Liver (tissue), 9 donors: Measurements from ENCODE around the gene MS4A4E. TPM values are rescaled to one million over a fixed set of nuclear protein-coding genes. Genes with fewer than 3 reads are reported as not detected.
A peak's percentile ranks its signal among the peaks of the same experiment; 100 is the strongest.

Experiments used
- DNase-seq: peaks from one replicate; pipeline ENCODE4 v3.0.0-alpha.2; 2017; ENCODE audit warnings: low spot score
- H3K27ac ChIP-seq, 2 donors: one replicate each; pipeline ENCODE4 v1.7.0; 2013; ENCODE audit warnings: inconsistent platforms in 2 of 2, low read length in 2 of 2, control low read depth in 1 of 2, low read depth in 1 of 2, mild to moderate bottlenecking in 1 of 2
- H3K27me3 ChIP-seq, 4 donors: one replicate each; pipeline versions ENCODE4 v1.6.1 to v1.7.0; 2013; ENCODE audit warnings: low read length in 3 of 4, inconsistent platforms in 1 of 4, mild to moderate bottlenecking in 1 of 4, moderate library complexity in 1 of 4; ENCODE audit not compliant: control insufficient read depth in 4 of 4, insufficient read depth in 4 of 4
- H3K36me3 ChIP-seq, 4 donors: one replicate each; pipeline versions ENCODE4 v1.6.1 to v1.7.0; 2013; ENCODE audit warnings: low read length in 3 of 4, mild to moderate bottlenecking in 3 of 4, low read depth in 1 of 4, moderate library complexity in 1 of 4; ENCODE audit not compliant: control insufficient read depth in 4 of 4, insufficient read depth in 3 of 4
- H3K4me1 ChIP-seq, 4 donors: one replicate each; pipeline versions ENCODE4 v1.6.1 to v1.7.0; 2013; ENCODE audit warnings: low read length in 3 of 4, mild to moderate bottlenecking in 3 of 4, moderate library complexity in 1 of 4; ENCODE audit not compliant: control insufficient read depth in 4 of 4, insufficient read depth in 4 of 4
- H3K4me3 ChIP-seq, 3 donors: one replicate each; pipeline versions ENCODE4 v1.6.1 to v1.7.0; 2013; ENCODE audit warnings: low read length in 3 of 3, control low read depth in 1 of 3, low read depth in 1 of 3, mild to moderate bottlenecking in 1 of 3
- H3K9ac ChIP-seq, 2 donors: one replicate each; pipeline ENCODE4 v1.7.0; 2013; ENCODE audit warnings: low read length in 2 of 2, mild to moderate bottlenecking in 2 of 2, moderate library complexity in 2 of 2, control low read depth in 1 of 2, low read depth in 1 of 2
- H3K9me3 ChIP-seq, 4 donors: one replicate each; pipeline versions ENCODE4 v1.6.1 to v1.7.0; 2013; ENCODE audit warnings: low read length in 3 of 4; ENCODE audit not compliant: control insufficient read depth in 4 of 4
- EGR1 ChIP-seq, 2 donors: IDR thresholded peaks; 2 replicates each; pipeline ENCODE4 v1.6.1; 2016 to 2018; ENCODE audit warnings: antibody characterized with exemption in 2 of 2, low read depth in 2 of 2
- HNF4A ChIP-seq, 2 donors: conservative IDR thresholded peaks; 2 replicates each; pipeline ENCODE4 v1.6.1; 2016; ENCODE audit warnings: antibody characterized with exemption in 2 of 2, mild to moderate bottlenecking in 2 of 2
- HNF4G ChIP-seq: IDR thresholded peaks from 2 replicates; pipeline ENCODE4 v1.6.1; 2016; ENCODE audit warnings: antibody characterized with exemption
- NR2F2 ChIP-seq: IDR thresholded peaks from 2 replicates; pipeline ENCODE4 v1.6.1; 2016; ENCODE audit warnings: antibody characterized with exemption
- RAD21 ChIP-seq, 2 donors: IDR thresholded peaks; 2 replicates each; pipeline ENCODE4 v1.6.1; 2016; ENCODE audit warnings: antibody characterized with exemption in 2 of 2, mild to moderate bottlenecking in 2 of 2
- SP1 ChIP-seq: IDR thresholded peaks from 2 replicates; pipeline ENCODE4 v1.6.1; 2018; ENCODE audit warnings: antibody characterized with exemption, mild to moderate bottlenecking
- YY1 ChIP-seq: IDR thresholded peaks from 2 replicates; pipeline ENCODE4 v1.6.1; 2016; ENCODE audit warnings: antibody characterized with exemption, mild to moderate bottlenecking
- WGBS: extraction: QIAGEN DNeasy Blood & Tissue Kit; methylation state at CpG from one replicate; pipeline ENCODE4 v1.1.7; 2013; 5-methylcytosine and 5-hydroxymethylcytosine counted together
- polyA plus RNA-seq, 2 donors: library from polyadenylated mRNA; stranded (reverse) in 1 of 2; unstranded in 1 of 2; fragments of 200-250 nt in 1 of 2; fragments of >200 nt in 1 of 2; fragmentation: Nextera tagmentation in 1 of 2; extraction: Ambion mirVana in 1 of 2; gene quantifications; one replicate each; pipeline versions ENCODE4 v1.2.1 to v1.2.3, GENCODE V29; 2013 to 2015
- total RNA-seq, 2 donors: library from RNA; depleted of rRNA; stranded (reverse); fragments of >200 nt; gene quantifications; one replicate each; pipeline ENCODE4 v1.2.3, GENCODE V29; 2014
- TF ChIP-seq, protein P1 (sequence below): IDR thresholded peaks from 2 replicates; pipeline ENCODE4 v1.6.1; 2016; ENCODE audit warnings: antibody characterized with exemption
- TF ChIP-seq, protein P2 (sequence below): fragments of 150-350 bp; IDR thresholded peaks from 2 replicates; pipeline ENCODE4 v1.5.1; 2017; ENCODE audit warnings: improper control_type of control experiment, low read depth, low read length; ENCODE audit not compliant: missing input control
- TF ChIP-seq, protein P3 (sequence below): IDR thresholded peaks from 2 replicates; pipeline ENCODE4 v1.6.1; 2016; ENCODE audit warnings: antibody characterized with exemption
- TF ChIP-seq, protein P4 (sequence below): IDR thresholded peaks from 2 replicates; pipeline ENCODE4 v1.6.1; 2016; ENCODE audit warnings: antibody characterized with exemption
- donor health status: healthy.
- donor health status: healthy.
- donor health status: healthy.
- donor health status: healthy.
- donor health status: healthy.

The MS4A4E gene
- total and polyA plus RNA-seq, 4 donors = 0.23 to 2.1 (median 0.78) TPM

DNA sequence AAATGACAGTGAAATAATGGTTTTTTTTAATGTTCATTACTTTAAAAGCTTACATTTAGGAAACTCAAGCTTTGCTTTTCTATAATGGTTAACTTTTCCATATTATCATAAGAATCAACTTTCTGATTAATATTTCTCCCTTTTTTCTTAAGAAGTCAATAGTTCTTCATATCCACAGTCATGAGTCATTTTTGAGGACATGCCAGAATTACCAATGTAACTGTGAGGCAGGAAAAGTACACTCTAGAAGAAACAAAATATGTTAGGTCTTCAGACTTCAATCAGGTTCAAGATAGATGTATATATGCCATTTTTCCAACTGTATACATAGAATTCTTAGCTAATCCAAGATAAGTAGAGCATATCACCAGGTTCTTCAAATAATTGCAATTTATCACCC is 70.9 kb downstream of the MS4A4E start:
- Histone ChIP-seq H3K36me3 (no peaks in the 10 kb centered on the region), H3K4me1 (no peaks in the 10 kb centered on the region), H3K9ac (no peak overlapping the region), H3K9me3 (no peaks in the 10 kb centered on the region), H3K27me3 (no peaks in the 10 kb centered on the region), H3K4me3 (no peak overlapping the region), H3K27ac (no peak overlapping the region)
- no peak for TF ChIP-seq HNF4G
- DNase-seq = no peak

DNA sequence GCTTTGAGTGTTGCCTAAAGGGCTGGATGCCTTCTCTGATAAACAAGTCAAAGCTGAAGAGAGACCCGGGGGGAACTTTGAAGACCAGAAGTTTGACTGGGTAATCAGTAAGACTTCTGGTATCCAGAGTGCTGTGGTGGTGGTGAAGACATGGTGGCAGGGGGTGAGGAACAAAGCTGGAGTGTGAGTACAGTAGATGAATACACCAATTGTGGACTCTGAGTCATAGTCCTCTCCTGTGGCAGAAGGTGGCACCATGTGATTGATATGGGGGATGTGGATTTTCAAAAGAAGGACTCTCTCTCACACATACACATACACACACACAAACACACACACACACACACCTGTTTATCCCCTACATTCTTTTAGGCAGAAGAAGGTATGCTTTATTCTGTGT is 72.4 kb downstream of the MS4A4E start:
- H3K27ac ChIP-seq = peak overlapping the region in 1 of 2 donors; percentile 16
- TF ChIP-seq YY1 = no peak
- TF ChIP-seq, protein P1, sequence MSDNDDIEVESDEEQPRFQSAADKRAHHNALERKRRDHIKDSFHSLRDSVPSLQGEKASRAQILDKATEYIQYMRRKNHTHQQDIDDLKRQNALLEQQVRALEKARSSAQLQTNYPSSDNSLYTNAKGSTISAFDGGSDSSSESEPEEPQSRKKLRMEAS = no peak
- no peak for TF ChIP-seq HNF4A (conservative IDR thresholded peaks at IDR 0.05)
- TF ChIP-seq, protein P2, sequence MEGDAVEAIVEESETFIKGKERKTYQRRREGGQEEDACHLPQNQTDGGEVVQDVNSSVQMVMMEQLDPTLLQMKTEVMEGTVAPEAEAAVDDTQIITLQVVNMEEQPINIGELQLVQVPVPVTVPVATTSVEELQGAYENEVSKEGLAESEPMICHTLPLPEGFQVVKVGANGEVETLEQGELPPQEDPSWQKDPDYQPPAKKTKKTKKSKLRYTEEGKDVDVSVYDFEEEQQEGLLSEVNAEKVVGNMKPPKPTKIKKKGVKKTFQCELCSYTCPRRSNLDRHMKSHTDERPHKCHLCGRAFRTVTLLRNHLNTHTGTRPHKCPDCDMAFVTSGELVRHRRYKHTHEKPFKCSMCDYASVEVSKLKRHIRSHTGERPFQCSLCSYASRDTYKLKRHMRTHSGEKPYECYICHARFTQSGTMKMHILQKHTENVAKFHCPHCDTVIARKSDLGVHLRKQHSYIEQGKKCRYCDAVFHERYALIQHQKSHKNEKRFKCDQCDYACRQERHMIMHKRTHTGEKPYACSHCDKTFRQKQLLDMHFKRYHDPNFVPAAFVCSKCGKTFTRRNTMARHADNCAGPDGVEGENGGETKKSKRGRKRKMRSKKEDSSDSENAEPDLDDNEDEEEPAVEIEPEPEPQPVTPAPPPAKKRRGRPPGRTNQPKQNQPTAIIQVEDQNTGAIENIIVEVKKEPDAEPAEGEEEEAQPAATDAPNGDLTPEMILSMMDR = no peak
- no peak for TF ChIP-seq NR2F2
- TF ChIP-seq EGR1 (IDR thresholded peaks at IDR 0.05; ENCODE audit: low read depth in 2 of 2) = no peak
- no peak for TF ChIP-seq RAD21 (IDR thresholded peaks at IDR 0.05)
- no peak for TF ChIP-seq HNF4G
- TF ChIP-seq, protein P3, sequence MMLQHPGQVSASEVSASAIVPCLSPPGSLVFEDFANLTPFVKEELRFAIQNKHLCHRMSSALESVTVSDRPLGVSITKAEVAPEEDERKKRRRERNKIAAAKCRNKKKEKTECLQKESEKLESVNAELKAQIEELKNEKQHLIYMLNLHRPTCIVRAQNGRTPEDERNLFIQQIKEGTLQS = no peak
- TF ChIP-seq, protein P4, sequence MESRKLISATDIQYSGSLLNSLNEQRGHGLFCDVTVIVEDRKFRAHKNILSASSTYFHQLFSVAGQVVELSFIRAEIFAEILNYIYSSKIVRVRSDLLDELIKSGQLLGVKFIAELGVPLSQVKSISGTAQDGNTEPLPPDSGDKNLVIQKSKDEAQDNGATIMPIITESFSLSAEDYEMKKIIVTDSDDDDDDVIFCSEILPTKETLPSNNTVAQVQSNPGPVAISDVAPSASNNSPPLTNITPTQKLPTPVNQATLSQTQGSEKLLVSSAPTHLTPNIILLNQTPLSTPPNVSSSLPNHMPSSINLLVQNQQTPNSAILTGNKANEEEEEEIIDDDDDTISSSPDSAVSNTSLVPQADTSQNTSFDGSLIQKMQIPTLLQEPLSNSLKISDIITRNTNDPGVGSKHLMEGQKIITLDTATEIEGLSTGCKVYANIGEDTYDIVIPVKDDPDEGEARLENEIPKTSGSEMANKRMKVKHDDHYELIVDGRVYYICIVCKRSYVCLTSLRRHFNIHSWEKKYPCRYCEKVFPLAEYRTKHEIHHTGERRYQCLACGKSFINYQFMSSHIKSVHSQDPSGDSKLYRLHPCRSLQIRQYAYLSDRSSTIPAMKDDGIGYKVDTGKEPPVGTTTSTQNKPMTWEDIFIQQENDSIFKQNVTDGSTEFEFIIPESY = no peak
- no peak for TF ChIP-seq SP1
- H3K9ac ChIP-seq = no peak overlapping the region
- no peaks in the 10 kb centered on the region for H3K36me3 ChIP-seq
- no peak for DNase-seq
- no peaks in the 10 kb centered on the region for H3K9me3 ChIP-seq
- WGBS = 85% methylated on average over 1 of the region's 1 CpG
- no peaks in the 10 kb centered on the region for H3K27me3 ChIP-seq
- H3K4me1 ChIP-seq = no peaks in the 10 kb centered on the region
- H3K4me3 ChIP-seq = no peak overlapping the region

DNA sequence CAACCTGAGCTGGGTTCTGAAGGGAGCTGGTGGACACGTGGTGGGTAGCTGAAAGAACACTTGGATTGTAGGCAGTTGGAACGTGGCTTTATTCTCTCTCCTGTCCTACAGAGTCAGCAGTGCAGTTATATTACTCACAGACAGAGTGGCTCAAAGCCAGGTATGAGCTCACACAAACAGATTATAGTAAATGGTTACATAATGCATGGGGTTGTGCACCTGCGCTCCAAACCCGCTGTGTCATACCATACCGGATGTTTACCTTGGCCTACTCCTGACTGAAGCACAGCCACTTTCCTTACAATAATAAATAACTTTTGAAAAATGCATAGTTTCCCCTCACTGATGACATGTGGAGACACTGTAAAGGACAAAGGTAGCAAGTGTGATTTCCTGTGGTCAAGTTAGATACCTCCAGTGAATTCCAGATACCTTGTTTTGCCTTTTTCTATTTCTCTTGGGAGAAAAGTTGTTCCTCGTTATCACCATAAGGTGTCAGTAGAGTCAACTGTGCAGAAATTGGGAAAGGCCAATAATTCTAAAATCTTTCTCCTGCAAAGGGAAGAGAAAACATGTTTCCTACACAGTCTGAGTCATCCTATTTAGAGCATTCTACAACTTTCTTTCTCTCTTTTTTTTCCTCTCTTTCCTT is 73.5 kb downstream of the MS4A4E start:
- no peak overlapping the region for H3K4me3 ChIP-seq

More for the DNA sequence above, 73.5 kb downstream of the MS4A4E start:
- H3K9me3 ChIP-seq = no peaks in the 10 kb centered on the region
- H3K27ac ChIP-seq = no peak overlapping the region
- no peaks in the 10 kb centered on the region for H3K36me3 ChIP-seq
- H3K4me1 ChIP-seq = no peaks in the 10 kb centered on the region
- DNase-seq = no peak
- no peak overlapping the region for H3K9ac ChIP-seq
- WGBS = 74% methylated on average over 6 of the region's 6 CpGs
- TF ChIP-seq RAD21 (IDR thresholded peaks at IDR 0.05) = peak; percentile 68 to 75
- TF ChIP-seq, protein P2 = peak; percentile 41
- TF ChIP-seq, protein P1 = no peak
- H3K27me3 ChIP-seq = no peaks in the 10 kb centered on the region
